HG02623 (cell line): ENCODE measurements around the gene PNPLA7.
"Not testable (repeated sequence)": the region's sequence is repeated elsewhere in the genome, so short reads cannot be mapped to it uniquely, and the experiment has no call there.

Source experiments
- ATAC-seq: cut with Tn5 transposase; IDR thresholded peaks from one replicate; pipeline ENCODE4 v1.9.1; 2021; ENCODE audit warnings: moderate library complexity; ENCODE audit not compliant: unreplicated experiment

The PNPLA7 gene

DNA sequence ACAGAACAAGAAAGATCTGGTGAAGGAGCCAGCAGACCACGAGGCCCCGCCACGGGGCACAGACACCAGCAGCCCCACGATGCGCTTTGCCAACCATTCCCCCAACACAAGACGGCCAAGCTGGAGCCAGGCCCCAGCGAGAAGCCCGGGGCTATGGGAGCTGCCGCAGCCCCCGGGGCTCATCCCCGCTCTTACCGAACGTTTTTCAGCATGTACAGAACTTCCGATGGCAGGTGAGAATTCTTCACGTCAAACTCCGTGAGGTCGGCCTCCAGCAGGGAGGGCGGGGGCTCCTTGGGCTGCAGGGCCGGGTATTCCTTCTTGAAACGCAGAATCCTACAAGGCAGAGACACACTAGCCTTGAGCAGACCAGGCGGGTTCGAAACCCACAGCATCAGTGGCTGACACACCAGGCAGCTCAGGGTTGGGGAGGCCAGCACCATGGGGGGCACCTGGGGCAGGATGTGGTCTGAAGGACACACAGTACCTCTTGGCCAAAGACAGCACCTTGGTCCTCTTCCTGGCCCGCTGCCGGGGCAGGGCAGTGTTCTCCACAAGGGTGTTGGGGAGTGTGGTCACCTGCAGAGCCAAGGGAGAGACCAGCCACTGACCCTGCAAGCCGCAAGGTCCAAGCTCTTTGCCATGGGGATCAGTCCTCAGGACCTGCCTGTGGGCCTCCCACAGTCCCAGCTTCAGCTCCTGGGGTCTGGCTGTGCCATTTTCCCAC is 6.8 kb downstream of the PNPLA7 start:
- ATAC-seq = no peak

DNA sequence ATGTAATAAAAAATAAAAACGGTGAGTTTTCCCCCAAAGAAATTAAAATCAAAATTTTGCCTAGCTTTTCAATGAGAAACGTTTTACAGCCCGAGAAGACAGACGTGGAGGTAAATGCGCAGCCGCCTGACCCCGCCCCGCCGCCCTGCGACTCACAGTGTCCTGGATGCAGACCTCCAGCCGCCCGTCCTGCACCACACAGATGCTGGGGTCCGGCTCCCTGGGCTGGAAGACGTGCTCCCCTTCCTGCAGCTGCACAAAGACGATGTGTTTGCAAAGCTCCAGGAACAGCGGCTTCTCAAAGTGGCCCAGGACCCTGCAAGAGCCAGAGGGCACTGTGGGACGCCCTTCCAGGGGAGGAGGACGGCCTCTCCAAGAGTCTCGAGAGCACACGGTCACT is 7.7 kb downstream of the PNPLA7 start:
- ATAC-seq = no peak

DNA sequence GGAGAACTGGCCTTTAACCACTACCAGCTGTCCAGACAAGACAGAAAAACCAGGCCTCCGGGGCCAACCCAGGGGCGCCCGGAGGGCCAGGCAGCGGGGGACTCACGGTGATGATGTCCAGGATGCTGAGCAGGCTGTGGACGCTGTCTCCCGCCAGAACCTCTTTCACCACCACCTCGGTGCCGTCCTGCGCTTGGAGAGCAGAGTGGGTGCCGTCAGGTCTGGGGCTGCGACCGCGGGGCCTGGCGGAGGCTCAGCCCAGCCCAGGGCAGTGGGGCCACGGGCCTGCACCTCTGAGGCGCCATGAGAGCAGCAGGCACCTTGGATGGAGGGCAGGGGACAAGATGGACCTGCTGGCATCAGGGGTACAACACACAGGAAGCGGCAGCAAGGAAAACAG is 9.7 kb downstream of the PNPLA7 start:
- no peak for ATAC-seq

DNA sequence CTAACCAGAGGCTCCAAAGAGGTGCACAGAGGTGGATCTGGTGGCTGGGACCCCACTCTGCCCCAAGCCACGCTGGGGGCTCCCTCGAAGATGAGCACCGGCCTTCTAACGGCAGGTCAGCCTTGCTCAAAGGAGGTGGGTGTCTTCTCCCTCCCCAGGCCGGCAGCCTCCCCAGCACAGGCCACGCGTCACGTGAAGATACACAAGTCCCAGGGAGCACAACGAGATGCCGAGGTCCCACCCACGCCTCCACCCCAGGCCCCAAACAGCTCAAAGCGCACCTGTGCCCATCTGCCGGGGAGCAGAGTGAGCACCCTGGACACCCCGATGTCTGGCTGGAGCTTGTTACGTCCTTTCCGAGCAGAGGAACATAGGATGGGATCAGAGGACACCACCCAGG is 12.1 kb downstream of the PNPLA7 start:
- ATAC-seq = no peak

DNA sequence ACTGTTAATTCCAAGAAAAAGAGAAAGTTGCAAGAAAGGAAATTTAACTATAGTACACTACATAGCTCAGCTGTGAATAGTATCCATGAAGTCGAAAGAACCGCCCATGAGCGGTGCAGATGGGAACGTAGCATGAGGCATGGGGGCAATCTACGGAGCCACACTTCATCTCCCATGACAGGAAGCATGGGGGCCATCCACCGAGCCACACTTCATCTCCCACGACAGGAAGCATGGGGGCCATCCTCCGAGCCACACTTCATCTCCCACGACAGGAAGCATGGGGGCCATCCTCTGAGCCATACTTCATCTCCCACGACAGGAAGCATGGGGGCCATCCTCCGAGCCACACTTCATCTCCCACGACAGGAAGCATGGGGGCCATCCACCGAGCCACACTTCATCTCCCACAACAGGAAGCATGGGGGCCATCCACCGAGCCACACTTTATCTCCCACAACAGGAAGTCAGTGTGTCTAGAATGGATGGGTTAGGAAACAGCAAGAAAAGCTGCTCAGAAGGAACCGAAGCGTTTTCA is 13.5 kb downstream of the PNPLA7 start:
- ATAC-seq = not testable (repeated sequence)

DNA sequence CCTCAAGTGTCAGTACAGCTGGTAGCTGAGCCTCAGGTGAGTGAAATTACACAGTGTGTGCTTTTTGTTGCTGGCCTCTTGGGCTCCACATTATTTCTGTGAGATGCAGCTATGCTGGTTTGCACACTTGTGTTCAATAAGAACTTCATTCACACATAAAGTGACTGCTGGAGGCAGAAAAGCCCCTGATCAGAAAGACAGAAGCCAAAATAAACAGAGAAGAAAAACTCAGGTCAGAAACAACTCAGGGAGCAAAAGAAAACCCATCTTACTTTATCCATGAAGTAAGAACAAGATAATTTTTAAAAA is 15.1 kb downstream of the PNPLA7 start:
- ATAC-seq = no peak

DNA sequence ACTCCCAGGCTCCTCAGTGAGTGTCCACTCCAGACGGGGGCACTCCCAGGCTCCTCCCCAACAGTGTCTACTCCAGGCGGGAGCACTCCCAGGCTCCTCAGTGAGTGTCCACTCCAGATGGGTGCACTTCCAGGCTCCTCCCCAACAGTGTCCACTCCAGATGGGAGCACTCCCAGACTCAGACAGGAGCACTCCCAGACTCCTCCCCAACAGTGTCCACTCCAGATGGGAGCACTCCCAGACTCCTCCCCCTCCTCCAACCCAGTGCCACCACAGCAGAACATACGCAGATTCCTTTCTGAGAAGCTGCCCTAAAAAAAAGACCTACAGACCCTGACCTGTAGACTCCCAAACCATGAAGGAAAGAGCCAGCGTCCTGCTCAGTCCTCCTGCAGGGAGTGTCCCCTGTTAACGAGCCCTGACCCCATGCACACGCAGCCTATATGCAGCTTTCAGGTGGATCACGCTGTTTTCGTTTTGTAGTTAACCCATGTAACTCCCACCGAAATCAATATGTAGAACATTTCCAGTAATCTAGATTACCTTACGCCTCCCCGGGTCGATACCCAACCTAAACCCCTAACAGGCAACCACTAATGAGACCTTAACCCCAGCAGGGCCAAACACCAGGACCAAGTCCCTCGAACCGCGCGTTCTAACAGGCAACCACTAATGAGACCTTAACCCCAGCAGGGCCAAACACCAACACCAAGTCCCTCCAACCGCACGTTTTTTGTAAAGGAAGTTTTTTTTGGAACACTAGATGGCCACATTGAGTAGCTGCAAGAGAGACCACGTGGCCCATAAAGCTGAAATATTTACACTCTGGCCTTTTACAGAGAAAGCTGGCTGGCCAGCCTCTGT is 15.7 kb downstream of the PNPLA7 start:
- ATAC-seq = no peak

DNA sequence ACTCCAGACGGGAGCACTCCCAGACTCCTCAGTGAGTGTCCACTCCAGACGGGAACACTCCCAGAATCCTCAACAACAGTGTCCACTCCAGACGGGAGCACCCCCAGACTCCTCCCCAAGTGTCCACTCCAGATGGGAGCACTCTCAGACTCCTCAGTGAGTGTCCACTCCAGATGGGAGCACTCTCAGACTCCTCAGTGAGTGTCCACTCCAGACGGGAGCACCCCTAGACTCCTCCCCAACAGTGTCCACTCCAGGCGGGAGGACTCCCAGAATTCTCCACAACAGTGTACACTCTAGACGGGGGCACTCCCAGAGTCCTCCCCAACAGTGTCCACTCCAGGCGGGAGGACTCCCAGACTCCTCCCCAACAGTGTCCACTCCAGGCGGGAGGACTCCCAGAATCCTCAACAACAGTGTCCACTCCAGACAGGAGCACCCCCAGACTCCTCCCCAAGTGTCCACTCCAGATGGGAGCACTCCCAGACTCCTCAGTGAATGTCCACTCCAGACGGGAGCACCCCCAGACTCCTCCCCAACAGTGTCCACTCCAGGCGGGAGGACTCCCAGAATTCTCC is 17.2 kb downstream of the PNPLA7 start:
- not testable (repeated sequence) for ATAC-seq

DNA sequence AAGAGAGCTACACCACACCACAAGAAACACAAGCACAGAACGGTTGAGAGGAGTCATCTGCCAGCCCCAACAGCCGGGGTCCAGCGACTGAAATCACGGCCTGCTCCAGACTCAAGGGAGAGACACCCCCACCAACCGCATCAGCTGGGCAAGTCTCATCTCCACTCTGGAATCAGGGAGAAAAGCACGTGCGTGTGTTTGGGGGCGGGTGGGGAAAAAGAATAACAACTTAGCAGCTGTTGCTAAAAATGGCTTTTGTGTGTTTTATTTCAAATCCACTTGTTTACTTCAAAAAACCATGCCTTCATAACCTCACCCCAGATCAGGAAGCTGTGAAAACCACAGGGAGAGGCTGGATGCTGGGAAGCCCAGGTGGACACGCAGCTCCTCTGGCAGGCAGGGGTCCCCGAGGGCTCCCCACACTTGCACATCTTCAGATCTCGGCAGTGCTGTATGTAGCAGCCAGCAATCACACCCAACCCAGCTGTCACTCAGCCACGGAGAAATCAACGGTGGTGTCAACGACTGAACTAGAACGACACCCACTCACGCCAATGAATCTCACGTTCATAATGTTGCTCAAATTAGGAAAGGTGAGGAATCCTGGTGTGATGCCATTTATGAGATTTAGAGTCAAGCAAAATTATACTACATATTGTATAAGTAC is 19.0 kb downstream of the PNPLA7 start:
- ATAC-seq = no peak

DNA sequence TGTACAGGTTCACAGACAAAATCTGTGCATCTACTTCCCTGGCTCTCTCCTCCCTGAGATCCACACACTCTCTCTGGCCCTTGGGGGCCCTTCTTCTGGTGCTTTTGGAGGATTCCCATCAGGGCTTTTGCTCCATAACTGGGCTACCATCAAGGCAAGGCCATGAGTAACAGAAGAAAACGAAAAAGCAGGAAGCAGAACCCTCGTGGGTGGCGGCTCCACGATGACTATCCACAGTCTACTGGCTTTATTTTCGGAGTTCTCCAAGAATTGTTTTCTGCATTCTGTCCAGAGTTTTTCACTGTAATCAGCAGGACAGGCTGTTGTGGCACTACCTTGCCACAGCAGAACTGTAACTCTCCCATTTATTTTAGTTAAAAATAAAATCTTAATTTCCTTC is 19.9 kb downstream of the PNPLA7 start:
- no peak for ATAC-seq

DNA sequence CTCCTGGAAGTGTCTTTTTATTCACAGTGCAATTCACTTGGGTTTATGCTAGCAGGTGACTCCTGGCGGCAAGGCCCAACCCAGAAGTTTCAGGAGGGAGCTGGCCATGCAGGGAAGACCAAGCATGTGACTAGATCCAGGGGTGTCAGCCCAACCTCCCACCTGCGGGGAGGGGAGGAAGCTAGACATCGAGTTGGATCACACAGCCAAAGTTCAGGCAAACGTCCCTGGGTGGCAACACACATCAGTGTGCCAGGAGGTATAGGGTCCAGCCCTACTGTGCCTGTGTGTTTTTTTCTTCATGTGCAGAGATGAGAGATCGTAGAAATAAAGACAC is 25.3 kb downstream of the PNPLA7 start:
- no peak for ATAC-seq

DNA sequence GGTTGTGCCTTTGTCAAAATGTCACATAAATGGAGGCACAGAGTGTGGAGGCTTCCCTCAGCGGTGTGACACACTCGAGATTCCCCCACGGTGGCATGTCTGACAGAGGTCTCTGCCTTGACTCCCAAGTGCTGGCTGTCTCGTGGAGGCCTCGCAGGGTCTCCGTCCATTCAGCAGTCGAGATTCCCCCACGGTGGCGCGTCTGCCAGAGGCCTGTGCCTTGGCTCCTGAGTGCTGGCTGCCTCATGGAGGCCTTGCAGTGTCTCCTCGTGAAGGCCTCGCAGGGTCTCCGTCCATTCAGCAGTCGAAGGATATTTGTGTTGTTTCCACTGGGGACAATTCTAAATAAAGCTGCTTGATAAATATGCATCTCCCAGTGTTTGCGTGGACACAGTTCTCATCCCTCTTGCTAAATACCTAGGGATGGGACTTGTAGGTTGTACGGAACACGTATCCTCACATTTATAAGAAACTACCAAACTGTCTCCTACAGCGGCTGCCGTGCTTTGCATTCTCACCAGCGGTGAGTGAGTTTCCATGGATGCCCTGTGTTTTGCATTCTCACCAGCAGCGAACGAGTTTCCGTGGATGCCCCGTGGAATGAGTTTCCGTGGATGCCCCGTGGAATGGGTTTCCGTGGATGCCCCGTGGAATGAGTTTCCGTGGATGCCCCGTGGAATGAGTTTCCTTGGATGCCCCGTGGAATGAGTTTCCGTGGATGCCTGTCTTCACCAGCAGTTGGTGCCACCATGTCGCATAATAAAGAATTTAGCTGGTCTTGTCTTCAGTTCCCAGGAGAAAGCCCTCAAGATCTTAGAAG is 25.8 kb downstream of the PNPLA7 start:
- no peak for ATAC-seq

DNA sequence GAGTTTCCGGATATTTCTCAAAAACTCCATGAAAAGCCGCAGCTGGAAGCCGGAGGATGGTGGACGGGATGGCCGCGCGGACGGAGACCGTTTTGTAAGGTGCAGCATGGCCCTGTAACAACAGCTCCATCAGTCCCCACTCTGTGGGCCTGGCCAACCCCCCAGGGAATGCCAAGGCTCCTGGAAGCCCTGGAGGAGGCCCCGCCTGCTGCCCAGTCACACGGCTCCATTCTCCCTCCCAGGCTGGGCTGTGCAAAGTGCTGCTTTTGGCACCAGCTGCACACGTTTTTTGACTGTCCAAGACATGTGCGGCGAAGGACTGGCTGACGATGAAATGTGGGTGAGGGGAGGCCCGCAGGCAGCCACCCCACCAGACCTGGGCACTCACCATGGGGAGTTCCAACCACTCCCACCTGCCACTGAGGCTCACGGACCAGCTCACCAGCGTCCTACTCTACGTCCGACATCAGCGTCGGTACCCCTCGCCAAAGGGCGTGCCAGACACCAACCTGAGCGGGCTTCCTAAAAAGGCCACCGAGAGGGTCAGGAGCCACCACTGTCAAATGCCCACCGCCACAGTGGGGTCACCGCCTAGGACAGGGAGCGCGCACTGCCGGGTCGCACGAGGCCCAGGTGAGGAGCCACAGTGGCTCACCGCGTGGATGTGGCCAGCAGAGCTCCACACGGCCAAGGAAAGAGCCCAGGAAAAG is 27.3 kb downstream of the PNPLA7 start:
- no peak for ATAC-seq

DNA sequence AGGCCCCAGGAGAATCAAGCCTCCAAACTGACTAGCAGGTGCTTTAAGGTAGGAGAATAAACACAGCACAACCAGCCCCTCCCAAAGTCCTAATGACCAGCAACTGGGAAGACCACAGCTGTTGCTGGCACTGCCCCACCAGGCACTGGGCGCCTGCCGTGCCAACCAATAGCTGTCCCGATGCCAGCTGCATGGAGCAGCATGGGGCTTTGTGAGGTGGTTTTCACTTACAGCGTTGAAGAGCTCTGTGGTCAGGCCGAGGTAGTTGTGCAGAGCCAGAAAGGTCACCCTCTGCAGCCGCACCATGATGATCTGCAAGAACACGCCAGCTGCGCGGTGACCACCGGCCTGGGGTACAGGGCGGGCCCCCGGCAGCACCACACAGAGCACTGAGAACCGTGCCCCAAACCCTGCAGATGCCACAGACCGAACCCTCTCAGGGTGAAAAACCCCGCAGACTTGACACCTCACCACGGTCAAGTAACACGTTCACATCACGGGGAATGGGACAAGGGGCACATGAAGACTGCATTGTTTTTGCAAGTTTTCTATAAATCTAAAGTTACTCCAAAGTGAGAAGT is 28.7 kb downstream of the PNPLA7 start:
- no peak for ATAC-seq

DNA sequence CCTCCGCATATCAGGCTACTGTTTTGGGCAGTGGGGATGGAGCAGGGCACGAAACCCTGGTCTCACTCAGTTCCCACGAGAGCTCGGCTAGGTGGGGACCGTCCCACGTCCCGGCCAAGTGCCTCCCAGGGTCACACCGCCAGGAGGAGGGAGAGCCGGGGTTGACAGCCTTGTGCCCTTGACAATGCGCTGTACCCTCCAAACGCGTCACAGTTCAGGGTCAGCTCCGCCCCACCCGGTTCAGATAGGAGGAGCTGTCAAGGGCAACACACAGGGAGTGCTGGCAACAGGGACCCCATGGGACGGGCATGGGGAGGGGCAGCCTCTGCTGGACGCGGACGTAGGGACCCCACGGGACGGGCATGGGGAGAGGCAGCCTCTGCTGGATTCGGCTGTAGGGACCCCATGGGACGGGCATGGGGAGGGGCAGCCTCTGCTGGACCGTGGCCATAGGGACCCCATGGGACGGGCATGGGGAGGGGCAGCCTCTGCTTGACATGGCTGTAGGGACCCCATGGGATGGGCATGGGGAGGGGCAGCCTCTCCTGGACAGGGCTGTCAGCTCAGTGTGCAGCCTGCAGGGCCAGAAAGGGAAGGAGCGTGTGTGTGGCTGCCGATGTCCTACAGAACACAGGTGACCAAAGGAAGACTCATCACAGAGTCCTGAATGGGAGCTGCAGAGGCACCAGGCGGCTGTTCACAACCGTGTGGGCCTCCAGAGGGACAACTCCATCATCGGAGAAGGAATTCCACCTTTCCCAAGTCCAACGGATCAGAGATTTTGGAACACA is 29.4 kb downstream of the PNPLA7 start:
- ATAC-seq = no peak

DNA sequence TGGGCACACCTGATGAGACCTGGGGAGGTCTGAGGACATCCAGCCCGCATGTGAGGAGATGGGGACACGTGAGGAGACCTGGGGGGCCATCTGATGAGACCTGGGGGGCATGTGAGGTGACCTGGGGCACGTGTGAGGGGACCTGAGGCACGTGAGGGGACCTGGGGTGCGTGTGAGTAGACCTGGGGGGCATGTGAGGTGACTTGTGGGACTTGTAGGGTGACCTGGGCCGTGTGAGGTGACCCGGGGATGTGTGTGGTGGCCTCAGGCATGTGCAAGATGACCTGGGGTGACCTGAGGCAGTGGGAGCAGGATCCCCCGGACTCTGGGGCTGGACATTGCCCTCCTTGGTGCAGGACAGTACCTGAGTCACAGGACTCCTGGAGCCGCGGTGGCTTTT is 30.6 kb downstream of the PNPLA7 start:
- ATAC-seq = no peak

DNA sequence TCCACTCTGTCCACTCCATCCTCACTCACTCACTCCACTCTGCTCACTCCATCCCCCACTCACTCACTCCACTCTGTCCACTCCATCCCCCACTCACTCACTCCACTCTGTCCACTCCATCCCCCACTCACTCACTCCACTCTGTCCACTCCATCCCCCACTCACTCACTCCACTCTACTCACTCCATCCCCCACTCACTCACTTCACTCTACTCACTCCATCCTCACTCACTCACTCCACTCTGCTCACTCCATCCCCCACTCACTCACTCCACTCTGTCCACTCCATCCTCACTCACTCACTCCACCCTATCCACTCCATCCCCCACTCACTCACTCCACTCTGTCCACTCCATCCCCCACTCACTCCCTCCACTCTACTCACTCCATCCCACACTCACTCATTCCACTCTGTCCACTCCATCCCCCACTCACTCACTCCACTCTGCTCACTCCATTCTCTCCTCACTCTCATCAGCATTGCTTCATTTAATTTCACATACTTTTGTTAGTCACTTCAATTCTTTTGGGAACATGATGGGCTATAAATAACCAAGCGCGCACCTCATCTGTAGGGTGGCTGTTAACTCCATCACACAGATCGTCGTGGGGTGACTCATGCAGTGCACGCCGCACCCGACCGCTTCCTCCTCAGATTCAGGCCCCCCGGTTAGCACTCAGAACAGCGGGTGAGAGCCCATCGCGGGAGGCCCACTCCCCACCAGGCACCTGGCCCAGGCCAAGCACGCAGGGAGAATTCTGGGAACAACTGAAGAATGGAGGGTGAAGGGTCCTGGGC is 31.3 kb downstream of the PNPLA7 start:
- ATAC-seq = not testable (repeated sequence)
